Measurements from ENCODE around the gene MAGI2. TPM values are rescaled to one million over a fixed set of nuclear protein-coding genes. Genes with fewer than 3 reads are reported as not detected.
"Not testable (repeated sequence)": the region's sequence is repeated elsewhere in the genome, so short reads cannot be mapped to it uniquely, and the experiment has no call there.

MAGI2 gene
- polyA plus RNA-seq, 1 donor: 2.6 TPM

- H3K4me1 ChIP-seq (ENCODE audit: control insufficient read depth, insufficient read depth, low read length); H3K9me3 ChIP-seq (ENCODE audit: control insufficient read depth, low read depth, low read length); DNase-seq; H3K27ac ChIP-seq (ENCODE audit: low read length); H3K27me3 ChIP-seq (ENCODE audit: control insufficient read depth, insufficient read depth, low read length); H3K36me3 ChIP-seq (ENCODE audit: control insufficient read depth, insufficient read depth, low read length); H3K4me3 ChIP-seq (ENCODE audit: low read length): not testable (repeated sequence)
- WGBS (ENCODE audit: insufficient coverage, low lambda C conversion rate): no CpG with 5 or more reads among the region's 5 CpGs
Observed at GRCh38 chr7:78322231-78322630, 1131.2 kb downstream of the MAGI2 start.

- no peak overlapping the region for H3K4me3 ChIP-seq (ENCODE audit: low read length)
- no peaks in the 10 kb centered on the region for H3K4me1 ChIP-seq (ENCODE audit: control insufficient read depth, insufficient read depth, low read length)
- DNase-seq: no peak
- no peaks in the 10 kb centered on the region for H3K9me3 ChIP-seq (ENCODE audit: control insufficient read depth, low read depth, low read length)
- no CpG with 5 or more reads among the region's 12 CpGs for WGBS (ENCODE audit: insufficient coverage, low lambda C conversion rate)
- H3K36me3 ChIP-seq (ENCODE audit: control insufficient read depth, insufficient read depth, low read length): no peaks in the 10 kb centered on the region
- no peaks in the 10 kb centered on the region for H3K27me3 ChIP-seq (ENCODE audit: control insufficient read depth, insufficient read depth, low read length)
- H3K27ac ChIP-seq (ENCODE audit: low read length): no peak overlapping the region
Observed at GRCh38 chr7:78317371-78317770, 1136.1 kb downstream of the MAGI2 start.

- H3K36me3 ChIP-seq (ENCODE audit: control insufficient read depth, insufficient read depth, low read length): no peaks in the 10 kb centered on the region
- no peak overlapping the region for H3K4me3 ChIP-seq (ENCODE audit: low read length)
- H3K27ac ChIP-seq (ENCODE audit: low read length): no peak overlapping the region
- no peak for DNase-seq
- H3K27me3 ChIP-seq (ENCODE audit: control insufficient read depth, insufficient read depth, low read length): no peaks in the 10 kb centered on the region
- no peaks in the 10 kb centered on the region for H3K4me1 ChIP-seq (ENCODE audit: control insufficient read depth, insufficient read depth, low read length)
- no peaks in the 10 kb centered on the region for H3K9me3 ChIP-seq (ENCODE audit: control insufficient read depth, low read depth, low read length)
Observed at GRCh38 chr7:78316110-78316509, 1137.4 kb downstream of the MAGI2 start.

- DNase-seq: no peak
- no peaks in the 10 kb centered on the region for H3K27me3 ChIP-seq (ENCODE audit: control insufficient read depth, insufficient read depth, low read length)
- no peak overlapping the region for H3K4me3 ChIP-seq (ENCODE audit: low read length)
- no peak overlapping the region for H3K27ac ChIP-seq (ENCODE audit: low read length)
- no peaks in the 10 kb centered on the region for H3K36me3 ChIP-seq (ENCODE audit: control insufficient read depth, insufficient read depth, low read length)
- H3K4me1 ChIP-seq (ENCODE audit: control insufficient read depth, insufficient read depth, low read length): no peaks in the 10 kb centered on the region
- 60% methylated on average over 2 of the region's 2 CpGs for WGBS (ENCODE audit: insufficient coverage, low lambda C conversion rate)
- H3K9me3 ChIP-seq (ENCODE audit: control insufficient read depth, low read depth, low read length): no peaks in the 10 kb centered on the region
Observed at GRCh38 chr7:78315119-78315518, 1138.3 kb downstream of the MAGI2 start.

GRCh38 chr7:78311181-78311580 lies 1142.3 kb downstream of the MAGI2 start:
- Histone ChIP-seq H3K4me1 (ENCODE audit: control insufficient read depth, insufficient read depth, low read length) (no peaks in the 10 kb centered on the region), H3K36me3 (ENCODE audit: control insufficient read depth, insufficient read depth, low read length) (no peaks in the 10 kb centered on the region), H3K9me3 (ENCODE audit: control insufficient read depth, low read depth, low read length) (no peaks in the 10 kb centered on the region), H3K27me3 (ENCODE audit: control insufficient read depth, insufficient read depth, low read length) (no peaks in the 10 kb centered on the region), H3K27ac (ENCODE audit: low read length) (no peak overlapping the region), H3K4me3 (ENCODE audit: low read length) (no peak overlapping the region)
- no peak for DNase-seq
- WGBS (ENCODE audit: insufficient coverage, low lambda C conversion rate): 79% methylated on average over 2 of the region's 2 CpGs

- Histone ChIP-seq H3K36me3 (ENCODE audit: control insufficient read depth, insufficient read depth, low read length) (no peaks in the 10 kb centered on the region), H3K27me3 (ENCODE audit: control insufficient read depth, insufficient read depth, low read length) (no peaks in the 10 kb centered on the region)
Observed at GRCh38 chr7:78307892-78308291, 1145.6 kb downstream of the MAGI2 start.

GRCh38 chr7:78306634-78307033 lies 1146.8 kb downstream of the MAGI2 start:
- H3K4me1 ChIP-seq (ENCODE audit: control insufficient read depth, insufficient read depth, low read length): no peaks in the 10 kb centered on the region
- no peak overlapping the region for H3K4me3 ChIP-seq (ENCODE audit: low read length)
- H3K27me3 ChIP-seq (ENCODE audit: control insufficient read depth, insufficient read depth, low read length): no peaks in the 10 kb centered on the region
- no peak for DNase-seq
- WGBS (ENCODE audit: insufficient coverage, low lambda C conversion rate): no CpG with 5 or more reads among the region's 1 CpG
- H3K27ac ChIP-seq (ENCODE audit: low read length): no peak overlapping the region
- H3K36me3 ChIP-seq (ENCODE audit: control insufficient read depth, insufficient read depth, low read length): no peaks in the 10 kb centered on the region
- H3K9me3 ChIP-seq (ENCODE audit: control insufficient read depth, low read depth, low read length): no peaks in the 10 kb centered on the region

More at GRCh38 chr7:78307892-78308291, 1145.6 kb downstream of the MAGI2 start:
- Histone ChIP-seq H3K4me1 (ENCODE audit: control insufficient read depth, insufficient read depth, low read length) (no peaks in the 10 kb centered on the region), H3K4me3 (ENCODE audit: low read length) (no peak overlapping the region), H3K9me3 (ENCODE audit: control insufficient read depth, low read depth, low read length) (no peaks in the 10 kb centered on the region), H3K27ac (ENCODE audit: low read length) (no peak overlapping the region)
- no peak for DNase-seq

GRCh38 chr7:78301407-78301806 lies 1152.1 kb downstream of the MAGI2 start:
- H3K9me3 ChIP-seq (ENCODE audit: control insufficient read depth, low read depth, low read length): no peaks in the 10 kb centered on the region
- WGBS (ENCODE audit: insufficient coverage, low lambda C conversion rate): 80% methylated on average over 1 of the region's 3 CpGs
- no peak for DNase-seq
- H3K4me1 ChIP-seq (ENCODE audit: control insufficient read depth, insufficient read depth, low read length): no peaks in the 10 kb centered on the region
- H3K27me3 ChIP-seq (ENCODE audit: control insufficient read depth, insufficient read depth, low read length): no peaks in the 10 kb centered on the region
- H3K27ac ChIP-seq (ENCODE audit: low read length): no peak overlapping the region
- no peaks in the 10 kb centered on the region for H3K36me3 ChIP-seq (ENCODE audit: control insufficient read depth, insufficient read depth, low read length)
- no peak overlapping the region for H3K4me3 ChIP-seq (ENCODE audit: low read length)

- DNase-seq: no peak
- 89% methylated on average over 3 of the region's 5 CpGs for WGBS (ENCODE audit: insufficient coverage, low lambda C conversion rate)
- H3K27ac ChIP-seq (ENCODE audit: low read length): no peak overlapping the region
- no peaks in the 10 kb centered on the region for H3K27me3 ChIP-seq (ENCODE audit: control insufficient read depth, insufficient read depth, low read length)
- no peaks in the 10 kb centered on the region for H3K9me3 ChIP-seq (ENCODE audit: control insufficient read depth, low read depth, low read length)
- no peaks in the 10 kb centered on the region for H3K4me1 ChIP-seq (ENCODE audit: control insufficient read depth, insufficient read depth, low read length)
- H3K36me3 ChIP-seq (ENCODE audit: control insufficient read depth, insufficient read depth, low read length): no peaks in the 10 kb centered on the region
- H3K4me3 ChIP-seq (ENCODE audit: low read length): no peak overlapping the region
Observed at GRCh38 chr7:78299088-78299487, 1154.4 kb downstream of the MAGI2 start.

GRCh38 chr7:78296644-78297371 lies 1156.7 kb downstream of the MAGI2 start:
- no peak for DNase-seq
- H3K27ac ChIP-seq (ENCODE audit: low read length): no peak overlapping the region

GRCh38 chr7:78296046-78296597 lies 1157.3 kb downstream of the MAGI2 start:
- H3K36me3 ChIP-seq (ENCODE audit: control insufficient read depth, insufficient read depth, low read length): no peaks in the 10 kb centered on the region
- H3K4me1 ChIP-seq (ENCODE audit: control insufficient read depth, insufficient read depth, low read length): no peaks in the 10 kb centered on the region
- 86% methylated on average over 1 of the region's 2 CpGs for WGBS (ENCODE audit: insufficient coverage, low lambda C conversion rate)
- no peak overlapping the region for H3K4me3 ChIP-seq (ENCODE audit: low read length)
- H3K27me3 ChIP-seq (ENCODE audit: control insufficient read depth, insufficient read depth, low read length): no peaks in the 10 kb centered on the region
- no peak for DNase-seq
- H3K27ac ChIP-seq (ENCODE audit: low read length): no peak overlapping the region
- no peaks in the 10 kb centered on the region for H3K9me3 ChIP-seq (ENCODE audit: control insufficient read depth, low read depth, low read length)

More at GRCh38 chr7:78296644-78297371, 1156.7 kb downstream of the MAGI2 start:
- Histone ChIP-seq H3K27me3 (ENCODE audit: control insufficient read depth, insufficient read depth, low read length) (no peaks in the 10 kb centered on the region), H3K4me1 (ENCODE audit: control insufficient read depth, insufficient read depth, low read length) (no peaks in the 10 kb centered on the region), H3K9me3 (ENCODE audit: control insufficient read depth, low read depth, low read length) (no peaks in the 10 kb centered on the region), H3K4me3 (ENCODE audit: low read length) (no peak overlapping the region), H3K36me3 (ENCODE audit: control insufficient read depth, insufficient read depth, low read length) (no peaks in the 10 kb centered on the region)
- WGBS (ENCODE audit: insufficient coverage, low lambda C conversion rate): 86% methylated on average over 2 of the region's 5 CpGs
